PC-3 (cell line): ENCODE results near the gene SUMO3.

Experiments used
- EZH2phosphoT487 ChIP-seq: fragments of 300-600 bp; sonication (generic); IDR thresholded peaks from 2 replicates; pipeline ENCODE4 v1.6.1; 2018; ENCODE audit warnings: mild to moderate bottlenecking, antibody characterized with exemption, low read length, borderline replicate concordance
- TF ChIP-seq, protein P1 (sequence below): fragments of 300-600 bp; sonication (generic); conservative IDR thresholded peaks from 2 replicates; pipeline ENCODE4 v1.5.1; 2017; ENCODE audit warnings: antibody characterized with exemption, low read depth, mild to moderate bottlenecking, low read length

DNA sequence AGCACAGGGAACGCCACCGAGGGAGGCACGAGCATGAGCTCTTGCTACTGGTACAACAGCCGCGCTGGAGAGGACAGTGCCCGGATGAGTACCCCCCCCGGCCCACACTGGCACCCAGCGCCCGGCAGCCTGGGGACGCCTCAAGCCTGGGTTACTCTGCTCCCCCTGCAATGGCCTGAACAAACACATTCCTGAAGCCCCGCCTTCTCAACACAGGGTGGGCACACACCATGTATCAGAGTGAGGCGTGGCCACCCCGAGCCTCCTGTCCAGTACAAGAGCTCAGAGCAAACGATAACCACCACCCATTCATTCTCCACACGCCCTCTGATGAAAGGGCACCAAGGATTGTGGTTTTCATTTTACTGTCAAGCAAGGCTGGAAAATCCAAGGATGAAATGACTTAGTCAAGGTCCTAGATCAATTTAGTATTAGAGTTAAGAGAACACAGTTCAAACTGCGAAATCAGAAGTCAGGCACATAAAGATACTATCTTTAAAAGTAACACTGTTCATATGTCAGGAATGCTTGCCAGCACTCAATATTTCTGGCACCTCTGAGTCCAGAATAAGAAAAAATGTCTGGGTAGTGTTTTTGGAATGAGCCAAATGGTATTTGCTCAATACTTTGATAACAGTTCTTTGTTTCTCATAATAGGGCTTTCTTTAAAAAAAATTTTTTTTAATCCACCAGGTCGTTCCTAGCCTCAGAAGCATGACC lies 38.3 kb downstream of the SUMO3 start:
- TF ChIP-seq, protein P1, sequence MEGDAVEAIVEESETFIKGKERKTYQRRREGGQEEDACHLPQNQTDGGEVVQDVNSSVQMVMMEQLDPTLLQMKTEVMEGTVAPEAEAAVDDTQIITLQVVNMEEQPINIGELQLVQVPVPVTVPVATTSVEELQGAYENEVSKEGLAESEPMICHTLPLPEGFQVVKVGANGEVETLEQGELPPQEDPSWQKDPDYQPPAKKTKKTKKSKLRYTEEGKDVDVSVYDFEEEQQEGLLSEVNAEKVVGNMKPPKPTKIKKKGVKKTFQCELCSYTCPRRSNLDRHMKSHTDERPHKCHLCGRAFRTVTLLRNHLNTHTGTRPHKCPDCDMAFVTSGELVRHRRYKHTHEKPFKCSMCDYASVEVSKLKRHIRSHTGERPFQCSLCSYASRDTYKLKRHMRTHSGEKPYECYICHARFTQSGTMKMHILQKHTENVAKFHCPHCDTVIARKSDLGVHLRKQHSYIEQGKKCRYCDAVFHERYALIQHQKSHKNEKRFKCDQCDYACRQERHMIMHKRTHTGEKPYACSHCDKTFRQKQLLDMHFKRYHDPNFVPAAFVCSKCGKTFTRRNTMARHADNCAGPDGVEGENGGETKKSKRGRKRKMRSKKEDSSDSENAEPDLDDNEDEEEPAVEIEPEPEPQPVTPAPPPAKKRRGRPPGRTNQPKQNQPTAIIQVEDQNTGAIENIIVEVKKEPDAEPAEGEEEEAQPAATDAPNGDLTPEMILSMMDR, result no peak
- no peak for TF ChIP-seq EZH2phosphoT487
